GM23338 (cell line): Measurements from ENCODE around the gene RRP36. TPM values are rescaled to one million over a fixed set of nuclear protein-coding genes. Genes with fewer than 3 reads are reported as not detected.

Source experiments
- ATAC-seq: fragments of 200-7000 bp; cut with Tn5 transposase; 3 replicates; pipeline ENCODE4 v1.9.1; 2020
- DNase-seq: peaks from one replicate; pipeline ENCODE4 v3.0.0-alpha.2; 2015; ENCODE audit warnings: low spot score
- H2AFZ ChIP-seq: fragments of 200-600 bp; sonication (generic); 2 replicates; pipeline ENCODE4 v1.8.0; 2016; ENCODE audit warnings: antibody characterized with exemption, mild to moderate bottlenecking, moderate library complexity
- H3F3A ChIP-seq: fragments of 200-600 bp; sonication (generic); replicated peaks from 2 replicates; pipeline ENCODE4 v1.8.0; 2017; ENCODE audit warnings: antibody characterized with exemption, mixed run types, low read depth
- H3K27ac ChIP-seq: fragments of 200-600 bp; sonication (generic); 2 replicates; pipeline ENCODE4 v1.6.1; 2016; ENCODE audit warnings: low read depth
- H3K27me3 ChIP-seq: fragments of 200-600 bp; sonication (generic); 2 replicates; pipeline ENCODE4 v1.8.0; 2016; ENCODE audit warnings: mild to moderate bottlenecking, mixed run types, moderate library complexity; ENCODE audit not compliant: insufficient read depth
- H3K36me3 ChIP-seq: fragments of 200-600 bp; sonication (generic); 2 replicates; pipeline ENCODE4 v1.8.0; 2016; ENCODE audit warnings: mild to moderate bottlenecking; ENCODE audit not compliant: insufficient read depth
- H3K4me1 ChIP-seq: fragments of 200-600 bp; sonication (generic); 2 replicates; pipeline ENCODE4 v1.8.0; 2016; ENCODE audit warnings: mild to moderate bottlenecking, moderate library complexity; ENCODE audit not compliant: insufficient read depth
- H3K4me2 ChIP-seq: fragments of 200-600 bp; sonication (generic); 2 replicates; pipeline ENCODE4 v1.7.1; 2017; ENCODE audit warnings: mixed run types
- H3K4me3 ChIP-seq: fragments of 200-600 bp; sonication (generic); 2 replicates; pipeline ENCODE4 v1.6.1; 2016; ENCODE audit warnings: mixed run types
- H3K79me2 ChIP-seq: fragments of 200-600 bp; sonication (generic); replicated peaks from 2 replicates; pipeline ENCODE4 v1.8.0; 2017; ENCODE audit warnings: mild to moderate bottlenecking; ENCODE audit not compliant: insufficient read depth
- H3K9me2 ChIP-seq: fragments of 200-600 bp; sonication (generic); 2 replicates; pipeline ENCODE4 v1.8.0; 2017; ENCODE audit not compliant: insufficient read depth
- H4K20me1 ChIP-seq: fragments of 200-600 bp; sonication (generic); replicated peaks from 2 replicates; pipeline ENCODE4 v1.8.0; 2017; ENCODE audit warnings: mild to moderate bottlenecking; ENCODE audit not compliant: insufficient read depth
- H3K27ac Mint-ChIP-seq: 2 replicates; pipeline ENCODE4 v1.8.0; 2020; ENCODE audit warnings: inconsistent platforms, mild to moderate bottlenecking, moderate library complexity, mixed read lengths
- H3K27me3 Mint-ChIP-seq: 3 replicates; pipeline ENCODE4 v1.8.0; 2022; ENCODE audit warnings: low read depth, mild to moderate bottlenecking, moderate library complexity, mixed read lengths, inconsistent platforms; ENCODE audit not compliant: insufficient read depth, poor library complexity
- H3K36me3 Mint-ChIP-seq: 3 replicates; pipeline ENCODE4 v1.8.0; 2021; ENCODE audit warnings: low read depth, mild to moderate bottlenecking, inconsistent platforms, moderate library complexity, mixed read lengths
- H3K4me1 Mint-ChIP-seq: 3 replicates; pipeline ENCODE4 v1.8.0; 2020; ENCODE audit warnings: mild to moderate bottlenecking, inconsistent platforms, mixed read lengths
- H3K4me3 Mint-ChIP-seq: 3 replicates; pipeline ENCODE4 v1.8.0; 2021; ENCODE audit warnings: moderate library complexity, mild to moderate bottlenecking, inconsistent platforms, mixed read lengths
- H3K9me3 Mint-ChIP-seq: 3 replicates; pipeline ENCODE4 v1.8.0; 2020; ENCODE audit warnings: moderate library complexity, mild to moderate bottlenecking, inconsistent platforms, mixed read lengths
- CREB1 ChIP-seq: fragments of 250-450 bp; sonication (Bioruptor Pico); IDR thresholded peaks from 2 replicates; pipeline ENCODE4 v1.5.0; 2020; ENCODE audit warnings: low read depth, mild to moderate bottlenecking, moderate library complexity
- ETS1 ChIP-seq: IDR thresholded peaks from 2 replicates; pipeline ENCODE4 v1.6.1; 2016; ENCODE audit warnings: antibody characterized with exemption
- EZH2 ChIP-seq: fragments of 200-600 bp; sonication (generic); IDR thresholded peaks from one replicate; pipeline ENCODE4 v1.8.0; 2017; ENCODE audit warnings: antibody characterized with exemption, mild to moderate bottlenecking, low read depth; ENCODE audit not compliant: unreplicated experiment
- EZH2phosphoT487 ChIP-seq: fragments of 200-600 bp; sonication (generic); IDR thresholded peaks from one replicate; pipeline ENCODE4 v1.8.1; 2018; ENCODE audit warnings: antibody characterized with exemption; ENCODE audit not compliant: unreplicated experiment
- JUNB ChIP-seq: IDR thresholded peaks from one replicate; pipeline ENCODE4 v1.6.1; 2016; ENCODE audit warnings: antibody characterized with exemption; ENCODE audit not compliant: unreplicated experiment
- NANOG ChIP-seq: IDR thresholded peaks from 2 replicates; pipeline ENCODE4 v1.6.1; 2016; ENCODE audit warnings: antibody characterized with exemption, borderline replicate concordance
- POLR2AphosphoS5 ChIP-seq: IDR thresholded peaks from 2 replicates; pipeline ENCODE4 v1.6.1; 2016; ENCODE audit warnings: antibody characterized with exemption, low read depth
- REST ChIP-seq: IDR thresholded peaks from one replicate; pipeline ENCODE4 v1.6.1; 2018; ENCODE audit warnings: antibody characterized with exemption; ENCODE audit not compliant: unreplicated experiment
- STAT1 ChIP-seq: IDR thresholded peaks from one replicate; pipeline ENCODE4 v1.6.1; 2016; ENCODE audit warnings: antibody characterized with exemption; ENCODE audit not compliant: unreplicated experiment
- ZNF114 ChIP-seq: fragments of 250-450 bp; sonication (Bioruptor Pico); IDR thresholded peaks from 2 replicates; pipeline ENCODE4 v1.5.0; 2020; ENCODE audit warnings: mild to moderate bottlenecking, moderate library complexity
- ZNF331 ChIP-seq: fragments of 250-450 bp; sonication (Bioruptor Pico); IDR thresholded peaks from 2 replicates; pipeline ENCODE4 v1.5.0; 2020; ENCODE audit warnings: low read depth, mild to moderate bottlenecking, moderate library complexity
- ZNF462 ChIP-seq: fragments of 250-450 bp; sonication (Bioruptor Pico); IDR thresholded peaks from 2 replicates; pipeline ENCODE4 v1.5.0; 2020; ENCODE audit warnings: mild to moderate bottlenecking, moderate library complexity
- polyA plus RNA-seq: library from polyadenylated mRNA; unstranded; fragments of >200 nt; fragmentation: Nextera tagmentation; extraction: Ambion mirVana; gene quantifications from 2 replicates; pipeline ENCODE4 v1.2.1, GENCODE V29; 2016
- total RNA-seq: library from RNA; depleted of rRNA; stranded (reverse); fragments of >200 nt; shearing (Covaris generic); gene quantifications from 2 replicates; pipeline ENCODE4 v1.2.3, GENCODE V29; 2014

Gene RRP36
- total and polyA plus RNA-seq, 2 experiments from 2014 or later = 64.7 to 106 TPM

- Mint-ChIP-seq H3K4me3 (no peak overlapping the region), H3K27ac (no peak overlapping the region), H3K36me3 (0 out of 3 replicates have a peak, but pooled peaks cover 4% of the 10 kb centered on the region), H3K9me3 (no peaks in the 10 kb centered on the region), H3K27me3 (peaks cover 5% of the 10 kb centered on the region), H3K4me1 (peaks cover 7% of the 10 kb centered on the region)
- TF ChIP-seq JUNB (no peak), STAT1 (no peak), NANOG (no peak), EZH2 (no peak), ZNF331 (CRISPR knock-in tag) (no peak), REST (no peak), EZH2phosphoT487 (no peak), ETS1 (no peak), CREB1 (CRISPR knock-in tag) (no peak), ZNF462 (no peak), ZNF114 (CRISPR knock-in tag) (no peak), POLR2AphosphoS5 (no peak)
- no peak overlapping the region for H3K27ac ChIP-seq
- ATAC-seq (no peak), DNase-seq (no peak)
- no peaks in the 10 kb centered on the region for H3K36me3 ChIP-seq
- H2AFZ ChIP-seq = no peak overlapping the region
- H3K4me1 ChIP-seq = peaks cover 4% of the 10 kb centered on the region
- no peaks in the 10 kb centered on the region for H3K9me2 ChIP-seq
- H3K27me3 ChIP-seq = no peaks in the 10 kb centered on the region
- peaks cover 8% of the 10 kb centered on the region; the same call in 1 of the 2 replicates for H3F3A ChIP-seq
- H3K79me2 ChIP-seq = peaks cover 5% of the 10 kb centered on the region; the same call in 1 of the 2 replicates
- H3K4me2 ChIP-seq = no peak overlapping the region
- H4K20me1 ChIP-seq = no peaks in the 10 kb centered on the region; the same call in 1 of the 2 replicates
- H3K4me3 ChIP-seq = no peak overlapping the region
These were observed 47.5 kb upstream of the RRP36 start for GRCh38 chr6:42973926-42974325.
